ENCODE results near the gene SLC6A13. TPM values are rescaled to one million over a fixed set of nuclear protein-coding genes. Genes with fewer than 3 reads are reported as not detected.

The SLC6A13 gene
- total RNA-seq, 4 donors from 2014 or later, result 0.80 to 4.9 (median 1.7) TPM; not detected in 1

GRCh38 chr12:295132-295531 is 32.5 kb upstream of the SLC6A13 start:
- DNase-seq, result no peak
- TF ChIP-seq POLR2A (IDR thresholded peaks at IDR 0.05), result no peak
- TF ChIP-seq CTCF (IDR thresholded peaks at IDR 0.05), result no peak
- Histone ChIP-seq H3K27me3 (no peaks in the 10 kb centered on the region), H3K4me1 (no peaks in the 10 kb centered on the region), H3K27ac (no peak overlapping the region), H3K4me3 (no peak overlapping the region), H3K36me3 (peaks cover 0 to 80% (median 0%) of the 10 kb centered on the region in 3 donors), H3K9me3 (no peaks in the 10 kb centered on the region)

- H3K9me3 ChIP-seq, result no peaks in the 10 kb centered on the region
- peaks cover 0 to 77% (median 0%) of the 10 kb centered on the region in 3 donors for H3K36me3 ChIP-seq
- no peak overlapping the region for H3K27ac ChIP-seq
- no peaks in the 10 kb centered on the region for H3K4me1 ChIP-seq
- no peaks in the 10 kb centered on the region for H3K27me3 ChIP-seq
- no peak overlapping the region for H3K4me3 ChIP-seq
- TF ChIP-seq CTCF (IDR thresholded peaks at IDR 0.05) (no peak), POLR2A (IDR thresholded peaks at IDR 0.05) (no peak)
- no peak for DNase-seq
Measured at GRCh38 chr12:293199-293598, 30.6 kb upstream of the SLC6A13 start.

GRCh38 chr12:292186-292585 is 29.6 kb upstream of the SLC6A13 start:
- Histone ChIP-seq H3K36me3 (peaks cover 0 to 73% (median 0%) of the 10 kb centered on the region in 3 donors), H3K27me3 (no peaks in the 10 kb centered on the region), H3K4me1 (no peaks in the 10 kb centered on the region), H3K4me3 (no peak overlapping the region), H3K27ac (no peak overlapping the region), H3K9me3 (no peaks in the 10 kb centered on the region)
- DNase-seq, result no peak
- TF ChIP-seq CTCF (IDR thresholded peaks at IDR 0.05) (no peak), POLR2A (IDR thresholded peaks at IDR 0.05) (no peak)

- peaks cover 0 to 66% (median 0%) of the 10 kb centered on the region in 3 donors for H3K36me3 ChIP-seq
- H3K27ac ChIP-seq, result no peak overlapping the region
- no peak for DNase-seq
- H3K27me3 ChIP-seq, result no peaks in the 10 kb centered on the region
- TF ChIP-seq POLR2A (IDR thresholded peaks at IDR 0.05) (no peak), CTCF (IDR thresholded peaks at IDR 0.05) (no peak)
- no peaks in the 10 kb centered on the region for H3K9me3 ChIP-seq
- no peak overlapping the region for H3K4me3 ChIP-seq
- no peaks in the 10 kb centered on the region for H3K4me1 ChIP-seq
Measured at GRCh38 chr12:291153-291723, 28.6 kb upstream of the SLC6A13 start.

GRCh38 chr12:288687-289086 is 26.1 kb upstream of the SLC6A13 start:
- DNase-seq, result no peak
- H3K9me3 ChIP-seq, result no peaks in the 10 kb centered on the region
- TF ChIP-seq CTCF (IDR thresholded peaks at IDR 0.05) (no peak), POLR2A (IDR thresholded peaks at IDR 0.05) (no peak)
- H3K4me3 ChIP-seq, result no peak overlapping the region
- H3K36me3 ChIP-seq, result peaks cover 0 to 61% (median 0%) of the 10 kb centered on the region in 3 donors
- H3K27me3 ChIP-seq, result no peaks in the 10 kb centered on the region
- H3K4me1 ChIP-seq, result no peaks in the 10 kb centered on the region
- H3K27ac ChIP-seq, result no peak overlapping the region

Measured in Peyer's patch (tissue), 4 donors.